Panc1 (cell line): ENCODE data around the gene RPL4. TPM values are rescaled to one million over a fixed set of nuclear protein-coding genes. Genes with fewer than 3 reads are reported as not detected.

Experiments used
- ATAC-seq: fragments of 200-7000 bp; cut with Tn5 transposase; 2 replicates; pipeline ENCODE4 v1.9.1; 2020; ENCODE audit warnings: mild to moderate bottlenecking, moderate library complexity
- BruUV-seq: library from RNA; stranded (reverse); fragments of 400-500 nt; replicated peaks from 2 replicates; lab custom pipeline; 2021; lab: Mats Ljungman, UMichigan
- CTCF ChIA-PET: fragments of 300-600 bp; sonication (Branson Sonifier 250); formaldehyde crosslinking; loops from one replicate; lab custom pipeline; 2022; ENCODE audit warnings: antibody characterized with exemption; lab: Charles Lee
- POLR2A ChIA-PET: fragments of 300-600 bp; sonication (Branson Sonifier 250); formaldehyde crosslinking; loops from one replicate; lab custom pipeline; 2022; ENCODE audit warnings: antibody characterized with exemption; lab: Charles Lee
- DNase-seq: peaks from one replicate; pipeline ENCODE4 v3.0.0-alpha.2; 2010; ENCODE audit warnings: low read depth, low spot score
- H3K27ac ChIP-seq: 2 replicates; pipeline ENCODE4 v1.5.1; 2011; ENCODE audit warnings: mild to moderate bottlenecking, low read length, inconsistent platforms
- H3K27me3 ChIP-seq: fragments of 200-500 bp; sonication (Bioruptor generic); 2 replicates; pipeline ENCODE4 v1.6.0; 2014; ENCODE audit warnings: low read length, inconsistent platforms; ENCODE audit not compliant: control insufficient read depth, insufficient read depth
- H3K36me3 ChIP-seq: fragments of 200-500 bp; sonication (Bioruptor generic); 2 replicates; pipeline ENCODE4 v1.5.1; 2014; ENCODE audit warnings: inconsistent platforms, mild to moderate bottlenecking, low read length, moderate library complexity; ENCODE audit not compliant: control insufficient read depth, insufficient read depth
- H3K4me1 ChIP-seq: 2 replicates; pipeline ENCODE4 v1.5.1; 2011; ENCODE audit warnings: inconsistent platforms, mild to moderate bottlenecking, low read length, moderate library complexity; ENCODE audit not compliant: control insufficient read depth, insufficient read depth
- H3K4me3 ChIP-seq, 2 experiments: 2 replicates each; pipeline ENCODE4 v1.5.1; 2011 to 2012; ENCODE audit warnings: low read depth in 2 of 2, low read length in 2 of 2, mild to moderate bottlenecking in 2 of 2, inconsistent platforms in 1 of 2, moderate library complexity in 1 of 2
- H3K9me3 ChIP-seq: fragments of 200-500 bp; sonication (Bioruptor generic); 2 replicates; pipeline ENCODE4 v1.5.1; 2014; ENCODE audit warnings: low read depth, mild to moderate bottlenecking, inconsistent platforms, low read length, moderate library complexity; ENCODE audit not compliant: control insufficient read depth, insufficient read depth
- CTCF ChIP-seq: fragments of 450-650 bp; IDR thresholded peaks from 2 replicates; pipeline ENCODE4 v1.5.1; 2017; ENCODE audit warnings: mild to moderate bottlenecking
- POLR2AphosphoS5 ChIP-seq: IDR thresholded peaks from 2 replicates; pipeline ENCODE4 v1.6.1; 2012; ENCODE audit warnings: mild to moderate bottlenecking, low read depth, low read length, moderate library complexity
- SIN3A ChIP-seq: IDR thresholded peaks from 2 replicates; pipeline ENCODE4 v1.6.1; 2012; ENCODE audit warnings: low read depth, mild to moderate bottlenecking, low read length, moderate library complexity, borderline replicate concordance; ENCODE audit not compliant: insufficient read depth
- TCF7L2 ChIP-seq: IDR thresholded peaks from 2 replicates; pipeline ENCODE4 v1.6.1; 2011; ENCODE audit warnings: mild to moderate bottlenecking, low read depth, low read length, inconsistent platforms
- in situ Hi-C: cut with HindIII; loops from 2 replicates; pipeline ENCODE4 v1.10.0; 2016; ENCODE audit warnings: low sequenced_read_pairs, low pct_unique_long_range_greater_than_20kb
- intact Hi-C: fragments of 100-400 bp; cut with micrococcal nuclease; formaldehyde crosslinking; loops from one replicate; pipeline ENCODE4 v1.10.0; 2022; ENCODE audit not compliant: unreplicated experiment
- total RNA-seq: library from RNA; stranded (reverse); gene quantifications from one replicate; pipeline ENCODE4 v1.2.1, GENCODE V29; 2021; ENCODE audit not compliant: unreplicated experiment
- TF ChIP-seq, protein P1 (sequence below), 2 experiments: IDR thresholded peaks; 2 replicates each; pipeline ENCODE4 v1.6.1; 2011 to 2012; ENCODE audit warnings: low read depth in 2 of 2, control low read depth in 1 of 2, low read length in 1 of 2, mild to moderate bottlenecking in 1 of 2, moderate library complexity in 1 of 2; ENCODE audit not compliant: insufficient read depth in 1 of 2

RPL4 gene
- total RNA-seq, 1 experiment from 2014 or later, result 2,268 TPM

- ChIA-PET POLR2A (no interaction called here), CTCF (no interaction called here)
- Histone ChIP-seq H3K27ac (no peak overlapping the region), H3K36me3 (peaks cover 11% of the 10 kb centered on the region; the same call in 1 of the 2 replicates), H3K9me3 (no peaks in the 10 kb centered on the region), H3K4me3 (no peak overlapping the region), H3K4me1 (no peaks in the 10 kb centered on the region), H3K27me3 (no peaks in the 10 kb centered on the region)
- no peak for ATAC-seq
- no TSS peak for BruUV-seq
- intact Hi-C loops (no loop called here), in situ Hi-C loops (no loop called here)
- no peak for DNase-seq
- TF ChIP-seq SIN3A (no peak), TCF7L2 (no peak), POLR2AphosphoS5 (no peak), CTCF (no peak)
- TF ChIP-seq, protein P1, sequence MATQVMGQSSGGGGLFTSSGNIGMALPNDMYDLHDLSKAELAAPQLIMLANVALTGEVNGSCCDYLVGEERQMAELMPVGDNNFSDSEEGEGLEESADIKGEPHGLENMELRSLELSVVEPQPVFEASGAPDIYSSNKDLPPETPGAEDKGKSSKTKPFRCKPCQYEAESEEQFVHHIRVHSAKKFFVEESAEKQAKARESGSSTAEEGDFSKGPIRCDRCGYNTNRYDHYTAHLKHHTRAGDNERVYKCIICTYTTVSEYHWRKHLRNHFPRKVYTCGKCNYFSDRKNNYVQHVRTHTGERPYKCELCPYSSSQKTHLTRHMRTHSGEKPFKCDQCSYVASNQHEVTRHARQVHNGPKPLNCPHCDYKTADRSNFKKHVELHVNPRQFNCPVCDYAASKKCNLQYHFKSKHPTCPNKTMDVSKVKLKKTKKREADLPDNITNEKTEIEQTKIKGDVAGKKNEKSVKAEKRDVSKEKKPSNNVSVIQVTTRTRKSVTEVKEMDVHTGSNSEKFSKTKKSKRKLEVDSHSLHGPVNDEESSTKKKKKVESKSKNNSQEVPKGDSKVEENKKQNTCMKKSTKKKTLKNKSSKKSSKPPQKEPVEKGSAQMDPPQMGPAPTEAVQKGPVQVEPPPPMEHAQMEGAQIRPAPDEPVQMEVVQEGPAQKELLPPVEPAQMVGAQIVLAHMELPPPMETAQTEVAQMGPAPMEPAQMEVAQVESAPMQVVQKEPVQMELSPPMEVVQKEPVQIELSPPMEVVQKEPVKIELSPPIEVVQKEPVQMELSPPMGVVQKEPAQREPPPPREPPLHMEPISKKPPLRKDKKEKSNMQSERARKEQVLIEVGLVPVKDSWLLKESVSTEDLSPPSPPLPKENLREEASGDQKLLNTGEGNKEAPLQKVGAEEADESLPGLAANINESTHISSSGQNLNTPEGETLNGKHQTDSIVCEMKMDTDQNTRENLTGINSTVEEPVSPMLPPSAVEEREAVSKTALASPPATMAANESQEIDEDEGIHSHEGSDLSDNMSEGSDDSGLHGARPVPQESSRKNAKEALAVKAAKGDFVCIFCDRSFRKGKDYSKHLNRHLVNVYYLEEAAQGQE (IDR thresholded peaks at IDR 0.05; ENCODE audit: insufficient read depth in 1 of 2, low read depth in 2 of 2, low read length in 1 of 2), result no peak
Observed at GRCh38 chr15:66515901-66516322, 11.3 kb upstream of the RPL4 start.

DNA sequence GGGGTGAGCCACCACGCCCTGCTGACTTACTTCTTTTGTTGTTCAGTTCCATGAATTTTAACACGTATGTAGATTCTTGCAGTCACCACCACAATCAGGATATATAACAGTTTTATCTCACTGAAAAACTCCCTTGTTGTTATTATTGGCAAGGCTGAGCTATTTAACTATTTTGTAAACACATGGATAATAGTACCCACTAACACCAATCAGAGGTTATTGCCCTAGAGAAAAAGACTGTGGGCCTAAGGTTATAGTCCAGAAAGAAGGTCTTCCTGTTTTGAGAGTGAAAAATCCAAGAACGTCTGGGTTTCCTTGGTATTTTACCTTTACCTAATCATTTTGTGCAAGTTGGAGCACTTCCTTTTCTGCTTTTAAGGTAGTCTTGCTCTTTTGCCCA lies 9.9 kb upstream of the RPL4 start:
- H3K9me3 ChIP-seq, result no peaks in the 10 kb centered on the region
- no peaks in the 10 kb centered on the region for H3K4me1 ChIP-seq
- H3K36me3 ChIP-seq, result peaks cover 7% of the 10 kb centered on the region; the same call in 1 of the 2 replicates
- no peak overlapping the region for H3K27ac ChIP-seq
- ATAC-seq, result no peak
- no TSS peak for BruUV-seq
- ChIA-PET POLR2A (interaction anchor here (0.5 kb wide), 1 partner anchor 20 kb away, joined by 5 read pairs; no protein-coding TSS in a partner anchor), CTCF (no interaction called here)
- intact Hi-C loops, result no loop called here
- H3K4me3 ChIP-seq, result no peak overlapping the region
- in situ Hi-C loops, result no loop called here
- TF ChIP-seq, protein P1 (IDR thresholded peaks at IDR 0.05; ENCODE audit: insufficient read depth in 1 of 2, low read depth in 2 of 2, low read length in 1 of 2), result no peak
- TF ChIP-seq TCF7L2 (no peak), POLR2AphosphoS5 (no peak), CTCF (no peak), SIN3A (no peak)
- no peak for DNase-seq
- no peaks in the 10 kb centered on the region for H3K27me3 ChIP-seq
